Esophagus squamous epithelium (tissue), 4 donors: ENCODE measurements around the gene PEA15.

Source experiments
- POLR2A ChIP-seq, 4 donors: fragments of 450-650 bp; IDR thresholded peaks; one replicate each; pipeline ENCODE4 v1.6.1; 2017; ENCODE audit warnings: antibody characterized with exemption in 4 of 4, mild to moderate bottlenecking in 4 of 4, moderate library complexity in 3 of 4
- TF ChIP-seq, protein P1 (sequence below), 6 experiments: fragments of 450-650 bp in 4 of 6; fragments of 200-600 bp in 2 of 6; sonication (generic) in 2 of 6; IDR thresholded peaks; one replicate each; pipeline ENCODE4 v1.5.1; 2016 to 2019; ENCODE audit warnings: antibody characterized with exemption in 6 of 6, mild to moderate bottlenecking in 4 of 6, moderate library complexity in 4 of 6

DNA sequence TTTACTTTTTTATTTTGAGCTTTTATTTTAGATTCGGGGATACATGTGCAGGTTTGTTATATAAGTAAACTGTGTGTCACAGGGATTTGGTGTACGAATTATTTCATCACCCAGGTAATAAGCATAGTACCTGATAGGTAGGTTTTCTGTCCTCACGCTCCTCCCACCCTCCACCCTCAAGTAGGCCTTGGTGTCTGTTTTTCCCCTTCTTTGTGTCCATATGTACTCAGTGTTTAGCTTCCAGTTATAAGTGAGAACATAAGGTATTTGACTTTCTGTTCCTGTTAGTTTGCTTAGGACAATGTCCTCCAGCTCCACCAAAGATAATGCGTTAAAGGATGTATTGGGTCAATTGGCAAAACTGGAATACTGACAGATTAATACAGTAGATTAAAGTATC is 48.0 kb upstream of the PEA15 start:
- TF ChIP-seq, protein P1, sequence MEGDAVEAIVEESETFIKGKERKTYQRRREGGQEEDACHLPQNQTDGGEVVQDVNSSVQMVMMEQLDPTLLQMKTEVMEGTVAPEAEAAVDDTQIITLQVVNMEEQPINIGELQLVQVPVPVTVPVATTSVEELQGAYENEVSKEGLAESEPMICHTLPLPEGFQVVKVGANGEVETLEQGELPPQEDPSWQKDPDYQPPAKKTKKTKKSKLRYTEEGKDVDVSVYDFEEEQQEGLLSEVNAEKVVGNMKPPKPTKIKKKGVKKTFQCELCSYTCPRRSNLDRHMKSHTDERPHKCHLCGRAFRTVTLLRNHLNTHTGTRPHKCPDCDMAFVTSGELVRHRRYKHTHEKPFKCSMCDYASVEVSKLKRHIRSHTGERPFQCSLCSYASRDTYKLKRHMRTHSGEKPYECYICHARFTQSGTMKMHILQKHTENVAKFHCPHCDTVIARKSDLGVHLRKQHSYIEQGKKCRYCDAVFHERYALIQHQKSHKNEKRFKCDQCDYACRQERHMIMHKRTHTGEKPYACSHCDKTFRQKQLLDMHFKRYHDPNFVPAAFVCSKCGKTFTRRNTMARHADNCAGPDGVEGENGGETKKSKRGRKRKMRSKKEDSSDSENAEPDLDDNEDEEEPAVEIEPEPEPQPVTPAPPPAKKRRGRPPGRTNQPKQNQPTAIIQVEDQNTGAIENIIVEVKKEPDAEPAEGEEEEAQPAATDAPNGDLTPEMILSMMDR (IDR thresholded peaks at IDR 0.05) = no peak
- no peak for TF ChIP-seq POLR2A (IDR thresholded peaks at IDR 0.05)
